Left cardiac atrium (tissue), 4 donors: ENCODE results near the gene PDE4C. TPM values are rescaled to one million over a fixed set of nuclear protein-coding genes. Genes with fewer than 3 reads are reported as not detected.
A peak's percentile ranks its signal among the peaks of the same experiment; 100 is the strongest.

Experiments
- ATAC-seq, 2 donors: fragments of 200-7000 bp; cut with Tn5 transposase; one replicate each; pipeline ENCODE4 v1.9.1; 2020; ENCODE audit warnings: mild to moderate bottlenecking in 2 of 2, moderate library complexity in 2 of 2
- DNase-seq: peaks from one replicate; pipeline ENCODE4 v3.0.0-alpha.2; 2020
- intact Hi-C, 2 donors: fragments of 100-400 bp; cut with DNase I; formaldehyde crosslinking; loops; one replicate each; pipeline versions ENCODE4 v1.14.1 to v1.15.1; 2022 to 2023
- long read RNA-seq: library from polyadenylated mRNA; unstranded; transcript quantifications from one replicate; pipeline ENCODE4 v2.0.0, GENCODE V29; 2021
- total RNA-seq, 2 donors: library from RNA; stranded (reverse); fragmentation: NEBNext Ultra II Directional; extraction: Animal tissue kit (Norgen Biotek cat#: 25700); gene quantifications; one replicate each; pipeline ENCODE4 v1.2.1, GENCODE V29; 2021
- donor health status: DM: no; HTN: yes; CAD: no.
- donor health status: DM: no; HTN: yes; CAD: no; lungs with severe emphysema.
- donor health status: DM: yes; HTN: yes; CAD: no.
- donor health status: Dilated cardiomyopathy.

PDE4C gene
- total RNA-seq: under 1 TPM in 1 of 2 donors, not detected in 1; 0.55 TPM
- long read RNA-seq: 0 reads

GRCh38 chr19:18225702-18226468, at the start of gene PDE4C:
TSS of gene PDE4C (minus strand) at chr19:18226438. CDS start at chr19:18226415, 23 bp downstream.
- DNase-seq (peak; percentile 49), ATAC-seq (peak; percentile 5 to 7)
- intact Hi-C loops: no loop called here

- ATAC-seq: peak; percentile 79 to 83
- peak; percentile 90 for DNase-seq
- intact Hi-C loops: loop anchor here in 1 of 2 donors (10.0 kb wide), 1 partner anchor 120 kb away; the partner anchor contains the start of gene LRRC25
Measured at GRCh38 chr19:18274781-18275356, 48.6 kb upstream of the PDE4C start.

GRCh38 chr19:18274219-18274780, 48.1 kb upstream of the PDE4C start, which contains the start of gene IQCN:
TSS of gene IQCN (minus strand) at chr19:18274452. CDS start at chr19:18269478, 4,974 bp downstream.
- peak; percentile 49 for DNase-seq
- peak; percentile 7 to 10 for ATAC-seq
- intact Hi-C loops: loop anchor here in 1 of 2 donors (10.0 kb wide), 1 partner anchor 121 kb away; the partner anchor contains the start of gene LRRC25

GRCh38 chr19:18273561-18274218, 47.5 kb upstream of the PDE4C start:
- ATAC-seq: no peak
- DNase-seq: no peak
- intact Hi-C loops: loop anchor here in 1 of 2 donors (10.0 kb wide), 1 partner anchor 121 kb away; the partner anchor contains the start of gene LRRC25

GRCh38 chr19:18271433-18271841, 45.2 kb upstream of the PDE4C start:
- intact Hi-C loops: loop anchor here in 1 of 2 donors (10.0 kb wide), 1 partner anchor 123 kb away; the partner anchor contains the start of gene LRRC25
- ATAC-seq (peak in 1 of 2 donors; percentile 2), DNase-seq (no peak)

- ATAC-seq: no peak
- intact Hi-C loops: loop anchor here in 1 of 2 donors (10.0 kb wide), 1 partner anchor 124 kb away; the partner anchor contains the start of gene LRRC25
- DNase-seq: no peak
Measured at GRCh38 chr19:18270326-18270725, 44.1 kb upstream of the PDE4C start.

- intact Hi-C loops: no loop called here
- ATAC-seq (no peak), DNase-seq (no peak)
Measured at GRCh38 chr19:18269070-18269723, 43.0 kb upstream of the PDE4C start.

- no peak for DNase-seq
- ATAC-seq: peak in 1 of 2 donors; percentile 4
- intact Hi-C loops: no loop called here
Measured at GRCh38 chr19:18266771-18267686, 40.8 kb upstream of the PDE4C start.

GRCh38 chr19:18265582-18265981, 39.3 kb upstream of the PDE4C start:
- DNase-seq (no peak), ATAC-seq (no peak)
- intact Hi-C loops: no loop called here

GRCh38 chr19:18264971-18265540, 38.8 kb upstream of the PDE4C start:
- ATAC-seq (no peak), DNase-seq (no peak)
- intact Hi-C loops: no loop called here

GRCh38 chr19:18264137-18264854, 38.1 kb upstream of the PDE4C start:
- no peak for ATAC-seq
- DNase-seq: peak; percentile 10
- intact Hi-C loops: no loop called here

- DNase-seq (peak; percentile 16), ATAC-seq (no peak)
- intact Hi-C loops: no loop called here
Measured at GRCh38 chr19:18263324-18264136, 37.3 kb upstream of the PDE4C start.

- peak; percentile 18 for DNase-seq
- no peak for ATAC-seq
- intact Hi-C loops: no loop called here
Measured at GRCh38 chr19:18262917-18263316, 36.7 kb upstream of the PDE4C start.

- ATAC-seq: no peak
- intact Hi-C loops: no loop called here
- DNase-seq: peak; percentile 13
Measured at GRCh38 chr19:18262144-18262543, 35.9 kb upstream of the PDE4C start.

- intact Hi-C loops: no loop called here
- ATAC-seq (no peak), DNase-seq (no peak)
Measured at GRCh38 chr19:18261474-18261873, 35.2 kb upstream of the PDE4C start.

GRCh38 chr19:18259893-18260292, 33.7 kb upstream of the PDE4C start:
- intact Hi-C loops: no loop called here
- ATAC-seq (no peak), DNase-seq (no peak)
